Measurements from ENCODE around the gene TERT. TPM values are rescaled to one million over a fixed set of nuclear protein-coding genes. Genes with fewer than 3 reads are reported as not detected.

TERT gene
- total and polyA plus RNA-seq, 10 of the 15 experiments (the other 5 are each of a cell fraction or from before 2014, with no cell fraction given): 0.08 to 21.5 (median 5.0) TPM

DNA sequence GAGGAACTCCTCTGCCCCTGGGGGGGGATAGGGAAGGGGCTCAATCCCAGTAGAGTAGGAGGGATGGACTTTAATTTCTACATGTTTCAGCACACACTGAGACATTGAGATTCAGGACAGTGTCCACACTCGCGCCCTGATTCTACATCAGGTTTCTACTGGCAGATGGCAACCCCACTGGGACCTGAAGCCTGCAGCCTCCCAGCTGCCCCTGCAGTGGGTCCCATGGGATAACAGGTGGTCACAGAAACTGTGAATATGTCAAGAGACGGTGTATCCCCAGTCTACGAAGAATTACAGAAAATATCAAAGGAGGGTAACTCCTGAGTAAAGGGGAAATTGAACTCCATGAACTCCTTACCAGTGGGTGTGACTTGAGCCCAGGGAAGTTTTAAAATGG lies 2.4 kb upstream of the TERT start:
- H3K79me2 ChIP-seq (ENCODE audit: control insufficient read depth, insufficient read depth, low read length): no peaks in the 10 kb centered on the region
- peak; percentile 58 for TF ChIP-seq IKZF1 (conservative IDR thresholded peaks at IDR 0.05)
- TF ChIP-seq IKZF2 (IDR thresholded peaks at IDR 0.05): 0 out of 4 replicates have a peak, but pooled peaks of 1 of the 2 experiments have one; percentile 31
- TF ChIP-seq MEF2B (IDR thresholded peaks at IDR 0.05; ENCODE audit: partially characterized antibody, poor library complexity, severe bottlenecking): peak; percentile 91
- no peak for TF ChIP-seq SREBF1 (IDR thresholded peaks at IDR 0.05; ENCODE audit: low read length)
- no peak for TF ChIP-seq CEBPZ (IDR thresholded peaks at IDR 0.05; ENCODE audit: low read depth, low read length)
- no peak for TF ChIP-seq POLR2AphosphoS2 (IDR thresholded peaks at IDR 0.05; ENCODE audit: low read depth, low read length)
- TF ChIP-seq, protein P1, sequence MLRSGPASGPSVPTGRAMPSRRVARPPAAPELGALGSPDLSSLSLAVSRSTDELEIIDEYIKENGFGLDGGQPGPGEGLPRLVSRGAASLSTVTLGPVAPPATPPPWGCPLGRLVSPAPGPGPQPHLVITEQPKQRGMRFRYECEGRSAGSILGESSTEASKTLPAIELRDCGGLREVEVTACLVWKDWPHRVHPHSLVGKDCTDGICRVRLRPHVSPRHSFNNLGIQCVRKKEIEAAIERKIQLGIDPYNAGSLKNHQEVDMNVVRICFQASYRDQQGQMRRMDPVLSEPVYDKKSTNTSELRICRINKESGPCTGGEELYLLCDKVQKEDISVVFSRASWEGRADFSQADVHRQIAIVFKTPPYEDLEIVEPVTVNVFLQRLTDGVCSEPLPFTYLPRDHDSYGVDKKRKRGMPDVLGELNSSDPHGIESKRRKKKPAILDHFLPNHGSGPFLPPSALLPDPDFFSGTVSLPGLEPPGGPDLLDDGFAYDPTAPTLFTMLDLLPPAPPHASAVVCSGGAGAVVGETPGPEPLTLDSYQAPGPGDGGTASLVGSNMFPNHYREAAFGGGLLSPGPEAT (IDR thresholded peaks at IDR 0.05; ENCODE audit: low read depth): peak; percentile 31; the same call in 1 of the 2 replicates
- 0 out of 2 replicates have a peak, but pooled peaks have one; percentile 22 for TF ChIP-seq NBN (IDR thresholded peaks at IDR 0.05)
- TF ChIP-seq TCF12 (IDR thresholded peaks at IDR 0.05; ENCODE audit: low read depth, low read length): peak; percentile 89
- TF ChIP-seq GATAD2B (conservative IDR thresholded peaks at IDR 0.05; ENCODE audit: low read depth): 0 out of 2 replicates have a peak, but pooled peaks have one; percentile 31
- no peak for TF ChIP-seq HDAC6 (IDR thresholded peaks at IDR 0.05; ENCODE audit: unreplicated experiment)
- no peak overlapping the region for H2AFZ ChIP-seq (ENCODE audit: control insufficient read depth, low read depth, low read length)
- ChIA-PET POLR2A (interaction anchor here (3.0 kb wide), 1 partner anchor 18 kb away, joined by 14 read pairs; no protein-coding TSS in a partner anchor), CTCF (interaction anchor here (1.7 kb wide), 1 partner anchor 44 kb away, joined by 7 read pairs; no protein-coding TSS in a partner anchor), SMC1A (ENCODE audit: uncharacterized antibody, unreplicated experiment) (interaction anchor here (1.0 to 3.8 kb wide), 4 partner anchors 11 to 20 kb away, joined by 3 to 18 read pairs (median 6); no protein-coding TSS in a partner anchor), RAD21 (ENCODE audit: unreplicated experiment) (interaction anchor here (1.6 to 1.7 kb wide), 2 partner anchors 16 to 18 kb away, joined by 7 read pairs; no protein-coding TSS in a partner anchor)
- ATAC-seq: peak; percentile 18
- H4K20me1 ChIP-seq (ENCODE audit: control insufficient read depth, insufficient read depth): no peaks in the 10 kb centered on the region; the same call in 1 of the 2 replicates
- H3K27me3 ChIP-seq (replicated peaks in 1 of 2; ENCODE audit: control insufficient read depth in 2 of 2, insufficient read depth in 2 of 2, low read length in 1 of 2): no peaks in the 10 kb centered on the region; a peak in 1 of 4 replicates
- H3K4me2 ChIP-seq (ENCODE audit: control insufficient read depth, insufficient read depth): no peak overlapping the region
- DNase-seq (ENCODE audit: low read depth, low spot score): no peak
- no peak for FAIRE-seq
- WGBS (ENCODE audit: insufficient coverage, insufficient replicate concordance, low lambda C conversion rate, missing lambda C conversion rate): 7% methylated on average over 4 of the region's 4 CpGs
- intact Hi-C loops (cut with micrococcal nuclease; ENCODE audit: unreplicated experiment) (no loop called here), in situ Hi-C loops (cut with MboI) (no loop called here)
- BruUV-seq (replicated peaks): no TSS peak
- H3K4me3 ChIP-seq: no peak overlapping the region
- no peak overlapping the region for H3K27ac ChIP-seq (ENCODE audit: control insufficient read depth, insufficient read depth)
- H3K36me3 ChIP-seq (ENCODE audit: control insufficient read depth in 2 of 2, insufficient read depth in 2 of 2, low read length in 1 of 2): no peaks in the 10 kb centered on the region; a peak in 1 of 4 replicates
- H3K9ac ChIP-seq (ENCODE audit: control insufficient read depth, insufficient read depth, low read length): no peak overlapping the region
- H3K9me3 ChIP-seq (replicated peaks; ENCODE audit: control insufficient read depth, insufficient read depth, low read length): no peaks in the 10 kb centered on the region; the same call in 2 of the 3 replicates
- no peaks in the 10 kb centered on the region for H3K4me1 ChIP-seq (ENCODE audit: control insufficient read depth, insufficient read depth, low read length)
